Astrocyte of the spinal cord (primary cell): ENCODE data around the gene EPB41L4B.
"Not testable (repeated sequence)": the region's sequence is repeated elsewhere in the genome, so short reads cannot be mapped to it uniquely, and the experiment has no call there.

Source experiments
- DNase-seq: peaks from one replicate; pipeline ENCODE4 v3.0.0; 2011; ENCODE audit warnings: low read depth, low spot score
- H3K4me3 ChIP-seq: 2 replicates; pipeline ENCODE4 v1.5.1; 2011; ENCODE audit warnings: low read depth, mild to moderate bottlenecking, low read length, moderate library complexity
- CTCF ChIP-seq: IDR thresholded peaks from 2 replicates; pipeline ENCODE4 v1.5.1; 2012; ENCODE audit warnings: low read depth, mild to moderate bottlenecking, low read length, inconsistent platforms
- in situ Hi-C: cut with HindIII; loops from 2 replicates; pipeline ENCODE4 v1.10.0; 2017; ENCODE audit warnings: low sequenced_read_pairs

EPB41L4B gene

DNA sequence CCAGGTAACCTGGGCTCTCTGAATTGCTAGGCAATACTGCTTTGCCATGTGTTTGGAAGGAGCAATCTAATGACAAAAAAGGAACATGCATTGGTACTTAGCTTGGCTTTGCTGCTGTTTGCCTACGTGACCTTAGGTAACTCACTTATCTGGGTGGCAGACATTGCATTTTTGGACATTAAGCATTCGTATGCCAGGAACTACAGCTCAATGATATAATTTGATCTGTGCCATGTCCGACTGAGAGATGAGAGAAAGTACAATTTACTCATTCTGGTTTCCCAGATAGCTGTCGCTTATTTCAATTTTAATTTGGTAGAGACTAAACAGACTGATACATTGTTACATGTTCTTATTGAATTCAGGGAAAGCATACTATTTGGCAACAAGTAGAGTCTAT is 90.6 kb downstream of the EPB41L4B start:
- H3K4me3 ChIP-seq = no peak overlapping the region
- no peak for DNase-seq
- TF ChIP-seq CTCF = no peak
- in situ Hi-C loops = no loop called here

DNA sequence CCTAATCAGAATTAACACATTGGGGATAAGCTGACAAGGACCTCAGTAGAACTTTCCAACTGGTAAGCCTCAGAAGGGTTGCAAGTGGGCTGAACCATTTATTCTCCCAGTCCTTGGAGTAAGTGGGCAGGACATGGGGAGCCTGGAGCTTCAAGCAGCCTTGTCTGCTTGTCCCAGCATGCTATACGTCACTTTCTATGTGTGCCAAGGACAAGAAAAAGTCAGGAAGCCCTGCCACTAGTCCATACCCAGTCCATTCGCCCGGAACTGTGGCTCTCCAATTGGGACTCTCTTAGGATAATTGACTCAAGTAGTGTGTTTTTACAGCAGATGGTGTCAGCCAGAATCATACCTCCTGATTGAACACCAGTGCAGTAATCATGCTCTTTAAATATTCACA is 91.2 kb downstream of the EPB41L4B start:
- DNase-seq = no peak
- no peak for TF ChIP-seq CTCF
- H3K4me3 ChIP-seq = no peak overlapping the region
- in situ Hi-C loops = no loop called here

DNA sequence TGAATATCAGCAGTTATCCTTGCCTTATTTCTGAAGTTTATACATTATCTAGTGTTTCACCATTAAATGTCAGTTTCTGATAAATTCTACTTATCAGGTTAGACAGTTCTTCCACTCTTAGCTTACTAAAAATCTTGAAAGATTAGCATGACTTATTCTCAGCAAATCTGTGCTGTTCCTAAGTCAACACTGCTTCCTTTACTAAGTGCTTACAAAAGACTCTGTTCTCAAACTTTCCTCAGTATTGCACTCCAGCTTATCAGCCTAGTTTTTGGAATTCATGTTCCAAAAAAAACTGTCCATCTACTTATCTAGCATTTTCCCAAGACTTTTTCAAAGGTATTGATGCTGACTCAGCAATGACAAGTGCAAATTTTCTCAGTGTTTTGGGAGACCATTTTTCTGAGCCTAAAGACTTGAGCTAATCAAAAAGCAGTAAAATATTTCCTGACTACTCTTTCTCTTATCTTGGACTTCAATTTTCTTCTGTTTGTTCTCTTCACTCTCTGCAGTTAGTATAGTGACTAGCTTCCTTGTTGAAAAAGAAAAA is 92.7 kb downstream of the EPB41L4B start:
- in situ Hi-C loops = no loop called here
- no peak for DNase-seq
- no peak overlapping the region for H3K4me3 ChIP-seq
- no peak for TF ChIP-seq CTCF

GRCh38 chr9:109225629-109226028 is 95.2 kb downstream of the EPB41L4B start:
- TF ChIP-seq CTCF = no peak
- H3K4me3 ChIP-seq = no peak overlapping the region
- in situ Hi-C loops = no loop called here
- DNase-seq = no peak

DNA sequence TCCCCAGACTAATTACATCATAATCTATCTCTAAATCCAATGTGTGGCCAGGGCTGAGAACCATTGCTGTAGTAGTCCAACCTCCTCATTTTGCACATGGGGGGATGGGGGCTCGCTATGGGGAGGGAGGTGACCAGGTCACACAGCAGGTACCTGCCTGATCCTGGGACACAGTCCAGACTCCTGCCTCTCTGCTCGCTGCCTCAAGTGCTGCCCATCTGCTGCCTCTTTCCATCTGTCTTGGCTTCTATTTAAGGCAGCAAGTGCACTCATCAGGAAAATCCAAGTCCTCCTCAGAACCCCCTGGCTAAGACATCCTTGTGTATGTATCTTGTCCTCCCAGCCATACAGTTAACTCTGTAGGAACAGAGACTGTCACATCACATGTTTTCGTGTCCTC is 96.1 kb downstream of the EPB41L4B start:
- in situ Hi-C loops = no loop called here
- H3K4me3 ChIP-seq = no peak overlapping the region
- DNase-seq = no peak
- TF ChIP-seq CTCF = no peak

DNA sequence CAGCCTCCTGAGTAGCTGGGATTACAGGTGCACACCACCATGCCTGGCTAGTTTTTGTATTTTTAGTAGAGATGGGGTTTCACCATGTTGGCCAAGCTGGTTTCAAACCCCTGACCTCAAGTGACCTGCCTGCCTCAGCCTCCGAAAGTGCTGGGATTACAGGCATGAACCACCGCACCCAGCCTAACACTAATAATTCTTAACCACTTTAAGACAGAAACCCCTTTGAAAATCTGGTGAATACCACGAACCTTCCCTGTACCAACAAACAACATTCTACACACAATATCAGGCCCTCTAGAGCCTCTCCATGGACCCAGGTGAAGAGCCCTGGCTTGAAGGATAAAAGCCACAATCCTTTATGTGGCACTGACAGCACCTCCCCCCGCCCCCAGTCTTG is 102.6 kb downstream of the EPB41L4B start:
- in situ Hi-C loops, H3K4me3 ChIP-seq, DNase-seq: not testable (repeated sequence)

GRCh38 chr9:109214414-109214813 is 106.4 kb downstream of the EPB41L4B start:
- H3K4me3 ChIP-seq = no peak overlapping the region
- DNase-seq = no peak
- no peak for TF ChIP-seq CTCF
- in situ Hi-C loops = no loop called here
